ENCODE data around the gene UQCC5. TPM values are rescaled to one million over a fixed set of nuclear protein-coding genes. Genes with fewer than 3 reads are reported as not detected.
A peak's percentile ranks its signal among the peaks of the same experiment; 100 is the strongest.

UQCC5 gene
- total RNA-seq, 1 experiment from 2014 or later: 45.8 TPM

DNA sequence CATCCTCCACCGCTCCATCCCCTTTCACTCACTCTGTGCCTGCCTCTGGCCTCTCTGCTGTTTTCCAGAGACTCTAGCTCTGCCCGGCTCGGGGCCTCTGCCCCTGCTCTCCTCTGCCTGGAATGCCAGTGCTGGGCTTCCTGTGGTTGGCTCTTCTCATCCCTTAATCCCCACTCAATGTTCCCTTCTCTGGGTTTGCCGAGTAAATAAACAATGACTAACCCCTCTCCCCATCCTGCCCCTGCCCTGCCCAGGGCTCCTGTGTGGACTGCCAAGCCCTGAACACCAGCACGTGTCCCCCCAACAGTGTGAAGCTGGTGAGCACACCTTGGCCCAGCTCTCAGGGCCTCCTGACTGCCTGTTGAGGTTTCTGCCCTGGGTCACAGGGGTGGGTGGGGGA lies 29.0 kb upstream of the UQCC5 start:
- no peak overlapping the region for H3K4me2 ChIP-seq (ENCODE audit: insufficient read depth, insufficient read length, low read length)
- peak overlapping the region in 1 of 3 experiments; percentile 26; a peak in 1 of 7 replicates for H3K27ac Mint-ChIP-seq

More for the DNA sequence above, 29.0 kb upstream of the UQCC5 start:
- H3K4ac ChIP-seq (ENCODE audit: low read depth, low read length): no peak overlapping the region
- H3K79me2 ChIP-seq (ENCODE audit: insufficient read depth, low read length): no peaks in the 10 kb centered on the region
- WGBS (ENCODE audit: extremely low coverage, insufficient read length, low lambda C conversion rate): no CpG with 5 or more reads among the region's 5 CpGs
- H4K5ac ChIP-seq (ENCODE audit: insufficient read length, low read depth, low read length): no peak overlapping the region
- no peak overlapping the region for H3K23ac ChIP-seq (ENCODE audit: insufficient read length, low read depth, low read length)
- H2BK5ac ChIP-seq (ENCODE audit: insufficient read length, low read length): no peak overlapping the region
- H3K14ac ChIP-seq (ENCODE audit: insufficient read depth, low read length): no peak overlapping the region
- no peaks in the 10 kb centered on the region for H3K27me3 ChIP-seq (ENCODE audit: insufficient read depth, low read length)
- H2BK12ac ChIP-seq (ENCODE audit: insufficient read length, low read depth, low read length): no peak overlapping the region
- H3K4me1 Mint-ChIP-seq: peaks cover 16 to 28% of the 10 kb centered on the region in 2 experiments
- H3K27ac ChIP-seq (ENCODE audit: insufficient read length, low read depth, low read length): no peak overlapping the region
- TF ChIP-seq, protein P1, sequence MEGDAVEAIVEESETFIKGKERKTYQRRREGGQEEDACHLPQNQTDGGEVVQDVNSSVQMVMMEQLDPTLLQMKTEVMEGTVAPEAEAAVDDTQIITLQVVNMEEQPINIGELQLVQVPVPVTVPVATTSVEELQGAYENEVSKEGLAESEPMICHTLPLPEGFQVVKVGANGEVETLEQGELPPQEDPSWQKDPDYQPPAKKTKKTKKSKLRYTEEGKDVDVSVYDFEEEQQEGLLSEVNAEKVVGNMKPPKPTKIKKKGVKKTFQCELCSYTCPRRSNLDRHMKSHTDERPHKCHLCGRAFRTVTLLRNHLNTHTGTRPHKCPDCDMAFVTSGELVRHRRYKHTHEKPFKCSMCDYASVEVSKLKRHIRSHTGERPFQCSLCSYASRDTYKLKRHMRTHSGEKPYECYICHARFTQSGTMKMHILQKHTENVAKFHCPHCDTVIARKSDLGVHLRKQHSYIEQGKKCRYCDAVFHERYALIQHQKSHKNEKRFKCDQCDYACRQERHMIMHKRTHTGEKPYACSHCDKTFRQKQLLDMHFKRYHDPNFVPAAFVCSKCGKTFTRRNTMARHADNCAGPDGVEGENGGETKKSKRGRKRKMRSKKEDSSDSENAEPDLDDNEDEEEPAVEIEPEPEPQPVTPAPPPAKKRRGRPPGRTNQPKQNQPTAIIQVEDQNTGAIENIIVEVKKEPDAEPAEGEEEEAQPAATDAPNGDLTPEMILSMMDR (conservative IDR thresholded peaks at IDR 0.05): no peak
- H3T11ph ChIP-seq (ENCODE audit: low read length): no peak overlapping the region
- no peak overlapping the region for H3K4me3 Mint-ChIP-seq
- no peak overlapping the region for H3K56ac ChIP-seq (ENCODE audit: insufficient read length, low read depth, low read length)
- H3K18ac ChIP-seq (ENCODE audit: insufficient read length, low read depth, low read length): no peak overlapping the region
- no peak for DNase-seq
- H3K27me3 Mint-ChIP-seq (ENCODE audit: low read depth): no peaks in the 10 kb centered on the region; the same call in 1 of the 2 replicates
- no peaks in the 10 kb centered on the region for H4K20me1 ChIP-seq (ENCODE audit: control insufficient read depth, insufficient read depth, insufficient read length)
- no peak overlapping the region for H4K91ac ChIP-seq (ENCODE audit: insufficient read length, low read depth, low read length)
- H3K36me3 Mint-ChIP-seq (ENCODE audit: insufficient read depth in 1 of 3, low read depth in 3 of 3): no peaks in the 10 kb centered on the region; a peak in 1 of 7 replicates
- no peak overlapping the region for H2AK5ac ChIP-seq (ENCODE audit: insufficient read length, low read length)
- H2BK120ac ChIP-seq (ENCODE audit: low read depth, low read length, poor library complexity, severe bottlenecking): no peak overlapping the region
- no peaks in the 10 kb centered on the region for H3K23me2 ChIP-seq (ENCODE audit: insufficient read length, low read depth, low read length, poor library complexity, severe bottlenecking)
- no peaks in the 10 kb centered on the region for H3K9me3 ChIP-seq (ENCODE audit: control insufficient read depth, low read depth, low read length)
- H3K79me1 ChIP-seq (ENCODE audit: insufficient read depth, low read depth, low read length, poor library complexity, severe bottlenecking): no peaks in the 10 kb centered on the region
- H4K8ac ChIP-seq (replicated peaks; ENCODE audit: insufficient read length, low read depth, low read length): no peak overlapping the region
- no peak overlapping the region for H2AFZ ChIP-seq (ENCODE audit: low read length)
- no peak overlapping the region for H2BK15ac ChIP-seq (ENCODE audit: low read depth, low read length)
- no peaks in the 10 kb centered on the region for H3K9me3 Mint-ChIP-seq
- no peak overlapping the region for H3K9ac ChIP-seq (ENCODE audit: extremely low read depth, insufficient read length, low read length)
- H3K4me1 ChIP-seq (ENCODE audit: insufficient read depth, low read length): no peaks in the 10 kb centered on the region; the same call in 1 of the 2 replicates
- H2BK20ac ChIP-seq (ENCODE audit: low read depth, low read length, poor library complexity, severe bottlenecking): no peak overlapping the region

Measured in H9 (cell line).